Measurements from ENCODE around the gene TSHZ2. TPM values are rescaled to one million over a fixed set of nuclear protein-coding genes. Genes with fewer than 3 reads are reported as not detected.

TSHZ2 gene
- total RNA-seq, 1 donor from 2014 or later, result 12.6 TPM

DNA sequence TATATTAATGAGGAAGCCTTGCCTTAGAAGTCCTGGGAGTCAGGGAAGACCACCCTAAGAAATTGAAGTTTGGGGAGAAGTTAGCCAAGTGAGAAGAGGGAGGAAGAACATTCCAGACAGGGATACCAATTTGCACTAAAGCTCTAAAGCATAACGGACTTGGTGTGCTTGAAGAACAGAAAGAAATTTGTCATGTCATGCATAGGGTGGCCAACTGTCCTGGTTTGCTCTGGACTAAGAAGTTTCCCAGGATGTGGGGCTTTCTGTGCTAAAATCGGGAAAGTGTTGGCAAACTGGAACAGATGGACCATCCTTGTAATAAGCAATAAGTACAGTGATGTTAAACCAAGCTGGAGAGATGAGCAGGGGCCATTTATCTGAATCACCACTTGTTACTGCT lies 403.9 kb downstream of the TSHZ2 start:
- Histone ChIP-seq H3K27me3 (ENCODE audit: low read depth) (no peaks in the 10 kb centered on the region), H3K4me3 (no peak overlapping the region), H3K4me1 (no peaks in the 10 kb centered on the region), H3K9me3 (no peaks in the 10 kb centered on the region), H3K36me3 (no peaks in the 10 kb centered on the region), H3K27ac (no peak overlapping the region)
- intact Hi-C loops (cut with DNase I), result no loop called here
- DNase-seq (no peak), ATAC-seq (no peak)
- TF ChIP-seq, protein P1, sequence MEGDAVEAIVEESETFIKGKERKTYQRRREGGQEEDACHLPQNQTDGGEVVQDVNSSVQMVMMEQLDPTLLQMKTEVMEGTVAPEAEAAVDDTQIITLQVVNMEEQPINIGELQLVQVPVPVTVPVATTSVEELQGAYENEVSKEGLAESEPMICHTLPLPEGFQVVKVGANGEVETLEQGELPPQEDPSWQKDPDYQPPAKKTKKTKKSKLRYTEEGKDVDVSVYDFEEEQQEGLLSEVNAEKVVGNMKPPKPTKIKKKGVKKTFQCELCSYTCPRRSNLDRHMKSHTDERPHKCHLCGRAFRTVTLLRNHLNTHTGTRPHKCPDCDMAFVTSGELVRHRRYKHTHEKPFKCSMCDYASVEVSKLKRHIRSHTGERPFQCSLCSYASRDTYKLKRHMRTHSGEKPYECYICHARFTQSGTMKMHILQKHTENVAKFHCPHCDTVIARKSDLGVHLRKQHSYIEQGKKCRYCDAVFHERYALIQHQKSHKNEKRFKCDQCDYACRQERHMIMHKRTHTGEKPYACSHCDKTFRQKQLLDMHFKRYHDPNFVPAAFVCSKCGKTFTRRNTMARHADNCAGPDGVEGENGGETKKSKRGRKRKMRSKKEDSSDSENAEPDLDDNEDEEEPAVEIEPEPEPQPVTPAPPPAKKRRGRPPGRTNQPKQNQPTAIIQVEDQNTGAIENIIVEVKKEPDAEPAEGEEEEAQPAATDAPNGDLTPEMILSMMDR (IDR thresholded peaks at IDR 0.05), result no peak

DNA sequence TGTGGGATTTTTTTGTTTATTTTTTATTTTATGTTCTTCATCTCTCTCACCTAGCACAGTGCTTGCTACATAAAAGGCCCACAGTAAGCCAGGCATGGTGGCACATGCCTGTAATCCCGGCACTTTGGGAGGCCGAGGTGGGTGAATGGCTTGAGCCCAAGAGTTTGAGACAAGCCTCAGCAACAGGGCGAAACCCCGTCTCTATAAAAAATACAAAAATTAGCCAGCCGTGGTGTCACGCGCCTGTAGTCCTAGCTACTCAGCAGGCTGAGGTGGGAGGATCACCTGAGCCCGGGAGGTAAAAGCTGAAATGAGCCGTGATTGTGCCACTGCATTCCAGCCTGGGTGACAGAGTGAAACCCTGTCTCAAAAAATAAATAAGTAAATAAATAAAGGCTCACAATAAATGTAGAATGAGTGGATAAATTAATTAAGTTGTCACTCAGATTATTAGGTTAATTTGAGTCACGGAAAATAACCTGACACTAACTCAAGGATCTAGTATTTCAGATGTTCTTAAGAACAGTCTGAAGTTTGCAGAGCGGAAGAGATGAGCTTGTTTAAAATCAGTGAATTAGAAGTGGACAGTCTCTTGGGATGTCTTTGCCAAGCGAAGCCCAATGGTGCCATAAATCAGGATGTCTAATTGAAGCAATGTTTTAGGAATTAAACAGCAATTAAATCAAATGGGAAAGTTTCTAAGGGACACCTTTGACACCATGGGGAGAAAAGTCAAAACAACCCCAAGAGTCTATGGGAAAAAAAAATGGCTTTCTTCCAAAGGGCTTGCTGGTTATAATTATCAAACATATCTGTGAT lies 407.1 kb downstream of the TSHZ2 start:
- no peak for ATAC-seq
- Histone ChIP-seq H3K9me3 (no peaks in the 10 kb centered on the region), H3K27ac (no peak overlapping the region), H3K27me3 (ENCODE audit: low read depth) (no peaks in the 10 kb centered on the region), H3K4me1 (no peaks in the 10 kb centered on the region), H3K36me3 (no peaks in the 10 kb centered on the region), H3K4me3 (no peak overlapping the region)
- no peak for DNase-seq
- intact Hi-C loops (cut with DNase I), result no loop called here
- TF ChIP-seq, protein P1 (IDR thresholded peaks at IDR 0.05), result no peak

DNA sequence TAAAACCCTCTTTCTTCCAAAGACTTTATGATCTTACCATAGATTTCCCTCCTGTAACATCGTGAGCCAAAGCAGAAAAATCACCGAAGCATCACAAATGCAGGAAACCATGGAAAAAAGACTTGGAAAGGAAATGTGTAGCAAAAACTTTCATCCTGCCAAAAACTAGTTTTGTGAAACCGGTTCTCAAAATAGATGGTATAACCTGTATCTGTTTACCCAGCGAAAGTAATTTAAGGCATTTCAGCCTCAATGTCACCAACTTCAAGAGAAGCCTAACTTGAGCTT lies 407.6 kb downstream of the TSHZ2 start:
- Histone ChIP-seq H3K27me3 (ENCODE audit: low read depth) (no peaks in the 10 kb centered on the region), H3K36me3 (no peaks in the 10 kb centered on the region), H3K9me3 (no peaks in the 10 kb centered on the region), H3K27ac (no peak overlapping the region), H3K4me1 (no peaks in the 10 kb centered on the region), H3K4me3 (no peak overlapping the region)
- no peak for ATAC-seq
- intact Hi-C loops (cut with DNase I), result no loop called here
- TF ChIP-seq, protein P1 (IDR thresholded peaks at IDR 0.05), result no peak
- no peak for DNase-seq

DNA sequence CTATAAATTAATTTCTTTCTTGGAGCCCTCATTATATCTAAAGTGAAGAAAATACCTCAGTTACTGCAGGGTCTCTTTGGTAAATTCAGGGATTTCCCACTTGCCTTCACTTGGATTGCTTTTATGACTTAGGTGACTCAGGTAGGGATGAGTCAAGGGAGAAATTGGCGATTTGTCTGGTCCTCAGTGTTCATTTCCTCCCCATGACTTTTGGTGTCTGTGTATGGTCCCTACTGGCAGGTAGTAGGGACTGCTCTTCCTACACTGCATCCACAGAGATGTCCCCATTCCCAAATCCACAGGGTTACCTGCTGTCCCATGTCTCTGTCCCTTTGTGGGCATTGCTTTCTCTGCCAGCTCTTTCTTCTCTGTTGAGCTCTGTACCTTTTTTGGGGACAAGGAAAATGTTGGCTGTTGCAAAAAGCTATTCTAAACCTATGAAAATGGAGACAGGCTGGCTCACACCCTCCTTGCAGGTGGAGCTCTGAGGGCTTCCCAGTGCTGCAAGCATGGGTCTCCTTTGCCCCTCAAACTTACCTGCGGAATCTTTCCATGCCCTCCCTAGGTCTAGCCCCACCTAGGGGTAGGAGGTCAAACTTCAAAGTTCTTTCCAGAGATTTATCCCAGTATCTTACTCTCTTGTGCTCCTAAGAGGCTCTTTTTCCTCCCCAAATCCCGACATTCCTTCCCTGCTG lies 409.6 kb downstream of the TSHZ2 start:
- ATAC-seq (no peak), DNase-seq (no peak)
- intact Hi-C loops (cut with DNase I), result no loop called here
- H3K4me3 ChIP-seq, result no peak overlapping the region
- no peaks in the 10 kb centered on the region for H3K36me3 ChIP-seq
- H3K27me3 ChIP-seq (ENCODE audit: low read depth), result no peaks in the 10 kb centered on the region
- TF ChIP-seq, protein P1 (IDR thresholded peaks at IDR 0.05), result no peak
- no peaks in the 10 kb centered on the region for H3K4me1 ChIP-seq
- H3K27ac ChIP-seq, result no peak overlapping the region
- no peaks in the 10 kb centered on the region for H3K9me3 ChIP-seq

DNA sequence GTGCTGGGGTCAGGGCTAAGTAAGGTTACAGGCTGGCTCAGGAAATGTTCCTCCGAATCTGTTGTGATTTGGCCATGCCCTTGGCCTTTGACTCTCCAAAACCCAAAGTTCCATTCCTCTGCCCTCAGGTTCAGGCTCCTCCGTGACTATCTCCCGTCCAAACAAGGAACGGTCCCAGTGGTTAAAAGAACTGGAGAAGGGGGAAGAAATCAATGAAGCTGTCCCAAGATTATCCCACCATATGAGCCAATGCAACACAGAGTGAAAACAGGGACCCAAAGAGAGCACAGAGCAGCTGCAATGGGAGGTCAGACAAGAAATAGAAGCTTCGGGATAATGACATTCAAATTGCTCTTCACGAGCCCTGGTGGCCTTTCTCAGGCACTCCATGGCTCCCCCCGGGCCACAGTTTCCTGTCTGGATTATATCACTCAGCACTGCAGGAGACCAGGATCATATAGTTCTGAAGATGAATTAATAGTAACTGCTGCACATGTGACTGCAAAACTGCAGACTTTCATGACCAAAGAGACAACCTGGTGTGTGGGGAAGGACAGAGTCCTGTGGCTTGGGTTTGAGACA lies 410.2 kb downstream of the TSHZ2 start:
- TF ChIP-seq, protein P1 (IDR thresholded peaks at IDR 0.05), result no peak
- intact Hi-C loops (cut with DNase I), result no loop called here
- H3K27ac ChIP-seq, result no peak overlapping the region
- no peaks in the 10 kb centered on the region for H3K27me3 ChIP-seq (ENCODE audit: low read depth)
- no peaks in the 10 kb centered on the region for H3K9me3 ChIP-seq
- H3K36me3 ChIP-seq, result no peaks in the 10 kb centered on the region
- H3K4me1 ChIP-seq, result no peaks in the 10 kb centered on the region
- ATAC-seq (no peak), DNase-seq (no peak)
- H3K4me3 ChIP-seq, result no peak overlapping the region
